ENCODE data around the gene ANTXR1. TPM values are rescaled to one million over a fixed set of nuclear protein-coding genes. Genes with fewer than 3 reads are reported as not detected.
A peak's percentile ranks its signal among the peaks of the same experiment; 100 is the strongest.

The ANTXR1 gene
- total and polyA plus RNA-seq, 2 experiments from 2014 or later: 128 to 191 TPM

DNA sequence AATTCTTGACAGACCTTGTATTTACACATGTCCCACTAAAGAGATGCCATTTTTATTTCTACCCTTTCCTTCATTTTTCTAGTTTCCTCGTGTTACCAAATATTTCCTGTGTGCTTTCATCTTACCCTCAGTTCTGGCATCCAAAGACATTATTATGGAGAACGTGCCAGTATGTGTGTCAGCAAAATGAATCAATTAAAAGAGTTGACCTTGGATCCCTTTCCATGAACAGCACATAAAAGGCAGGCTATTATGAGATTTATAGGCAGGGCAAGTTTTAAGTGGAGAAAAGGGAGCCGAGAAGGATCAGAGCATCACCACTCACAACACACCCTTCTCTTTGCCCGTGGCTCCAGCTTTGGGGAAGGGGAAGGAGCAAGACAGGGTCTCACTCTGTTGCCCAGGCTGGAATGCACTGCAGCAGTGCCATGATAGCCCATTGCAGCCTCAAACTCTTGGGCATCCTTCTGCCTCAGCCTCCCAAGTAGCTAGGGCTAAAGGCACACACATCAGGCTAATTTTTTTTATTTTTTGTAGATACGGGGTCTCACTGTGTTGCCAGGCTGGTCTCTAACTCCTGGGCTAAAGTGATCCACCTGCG is 224.2 kb downstream of the ANTXR1 start:
- peaks cover 49% of the 10 kb centered on the region for H3K4me1 ChIP-seq (ENCODE audit: insufficient read depth)
- 0 out of 2 replicates have a peak overlapping the region, but pooled peaks have one; percentile 1 for H2AFZ ChIP-seq
- TF ChIP-seq EZH2phosphoT487 (IDR thresholded peaks at IDR 0.05; ENCODE audit: insufficient read depth, low read depth): no peak
- no peak for TF ChIP-seq EZH2 (IDR thresholded peaks at IDR 0.05; ENCODE audit: insufficient read depth, poor library complexity, severe bottlenecking)
- no peaks in the 10 kb centered on the region for H3K36me3 ChIP-seq (ENCODE audit: low read depth)
- peaks cover 51% of the 10 kb centered on the region for H3F3A ChIP-seq (ENCODE audit: insufficient read depth)
- in situ Hi-C loops (cut with MboI): no loop called here
- H3K27ac ChIP-seq: peak overlapping the region; percentile 84
- H4K20me1 ChIP-seq (ENCODE audit: insufficient read depth): no peaks in the 10 kb centered on the region
- H3K9me2 ChIP-seq (ENCODE audit: insufficient read depth): no peaks in the 10 kb centered on the region
- no peak overlapping the region for H3K9ac ChIP-seq
- peak overlapping the region; percentile 5 for H3K4me2 ChIP-seq (ENCODE audit: unreplicated experiment)
- H3K27me3 ChIP-seq (replicated peaks; ENCODE audit: insufficient read depth): no peaks in the 10 kb centered on the region
- WGBS, 2 experiments (ENCODE audit: low coverage in 1 of 2, low lambda C conversion rate in 2 of 2, missing lambda C conversion rate in 2 of 2): 41 to 46% methylated on average over 6 of the region's 6 CpGs
- peak; percentile 53 for DNase-seq
- H3K79me2 ChIP-seq (ENCODE audit: insufficient read depth): no peaks in the 10 kb centered on the region
- H3K9me3 ChIP-seq (ENCODE audit: low read depth): no peaks in the 10 kb centered on the region
- no peak overlapping the region for H3K4me3 ChIP-seq

DNA sequence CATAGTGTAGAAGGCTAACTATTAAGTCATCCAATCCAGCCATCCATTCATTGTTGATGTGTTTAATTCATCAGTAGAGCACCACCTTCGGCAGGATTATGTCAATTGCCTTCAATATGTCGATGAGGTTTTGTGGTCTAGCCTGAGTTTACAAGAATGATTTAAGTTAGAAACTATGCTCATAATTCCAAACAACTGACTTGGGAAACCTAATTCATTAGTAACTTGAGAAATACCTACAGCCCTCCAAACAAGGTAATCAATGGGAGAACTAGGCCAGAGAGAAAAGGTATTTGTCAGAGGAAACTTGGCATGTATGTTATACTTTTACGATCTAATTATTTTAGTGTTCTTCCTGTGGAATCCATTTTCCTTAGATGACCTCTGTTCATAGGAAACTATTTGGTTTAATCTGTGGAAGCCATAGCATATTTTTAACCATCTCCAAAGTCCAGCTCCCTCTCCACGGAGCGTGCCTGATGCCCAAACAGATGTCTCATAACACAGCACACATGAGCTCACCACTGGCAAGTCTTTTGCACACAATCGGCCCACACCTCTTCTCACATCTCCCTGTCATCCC is 225.6 kb downstream of the ANTXR1 start:
- H3K36me3 ChIP-seq (ENCODE audit: low read depth): no peaks in the 10 kb centered on the region
- no peaks in the 10 kb centered on the region for H3K9me3 ChIP-seq (ENCODE audit: low read depth)
- peak; percentile 67; the same call in 1 of the 2 replicates for TF ChIP-seq EZH2phosphoT487 (IDR thresholded peaks at IDR 0.05; ENCODE audit: insufficient read depth, low read depth)
- no peak for TF ChIP-seq EZH2 (IDR thresholded peaks at IDR 0.05; ENCODE audit: insufficient read depth, poor library complexity, severe bottlenecking)
- WGBS, 2 experiments (ENCODE audit: low coverage in 1 of 2, low lambda C conversion rate in 2 of 2, missing lambda C conversion rate in 2 of 2): 5 to 6% methylated on average over 6 of the region's 6 CpGs
- H3K4me3 ChIP-seq: no peak overlapping the region
- no peaks in the 10 kb centered on the region for H3K79me2 ChIP-seq (ENCODE audit: insufficient read depth)
- H4K20me1 ChIP-seq (ENCODE audit: insufficient read depth): no peaks in the 10 kb centered on the region
- peaks cover 57% of the 10 kb centered on the region for H3K4me1 ChIP-seq (ENCODE audit: insufficient read depth)
- H3K27me3 ChIP-seq (replicated peaks; ENCODE audit: insufficient read depth): no peaks in the 10 kb centered on the region
- peak overlapping the region; percentile 55 for H3K9ac ChIP-seq
- peak overlapping the region; percentile 14 for H3K4me2 ChIP-seq (ENCODE audit: unreplicated experiment)
- peak overlapping the region; percentile 84 for H3K27ac ChIP-seq
- peak; percentile 93 for DNase-seq
- H3K9me2 ChIP-seq (ENCODE audit: insufficient read depth): no peaks in the 10 kb centered on the region
- H3F3A ChIP-seq (ENCODE audit: insufficient read depth): peaks cover 64% of the 10 kb centered on the region
- H2AFZ ChIP-seq: no peak overlapping the region
- in situ Hi-C loops (cut with MboI): no loop called here

DNA sequence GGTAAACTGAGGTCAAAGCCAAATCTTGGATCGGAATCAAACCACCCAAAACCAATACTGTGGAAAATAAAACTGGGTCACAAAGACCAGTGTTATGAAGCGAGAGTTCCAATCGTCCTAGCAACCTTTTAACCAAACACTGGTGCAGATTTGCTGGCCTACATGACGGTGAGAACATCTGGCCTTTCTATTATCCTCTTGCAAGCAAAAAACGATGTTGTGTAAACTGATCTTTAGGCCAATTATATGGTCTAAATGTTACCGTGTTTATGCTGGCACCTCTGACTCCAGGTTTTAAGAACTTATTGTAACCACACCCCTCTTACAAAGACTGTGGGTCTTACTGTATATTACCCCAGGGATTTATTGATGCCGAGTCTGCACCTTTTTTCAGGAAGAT is 228.1 kb downstream of the ANTXR1 start:
- TF ChIP-seq EZH2phosphoT487 (IDR thresholded peaks at IDR 0.05; ENCODE audit: insufficient read depth, low read depth) (no peak), EZH2 (IDR thresholded peaks at IDR 0.05; ENCODE audit: insufficient read depth, poor library complexity, severe bottlenecking) (no peak)
- Histone ChIP-seq H3K36me3 (ENCODE audit: low read depth) (0 out of 2 replicates have a peak, but pooled peaks cover 4% of the 10 kb centered on the region), H3F3A (ENCODE audit: insufficient read depth) (peaks cover 61% of the 10 kb centered on the region), H3K79me2 (ENCODE audit: insufficient read depth) (no peaks in the 10 kb centered on the region), H3K27me3 (replicated peaks; ENCODE audit: insufficient read depth) (no peaks in the 10 kb centered on the region), H3K4me2 (ENCODE audit: unreplicated experiment) (no peak overlapping the region), H3K9me2 (ENCODE audit: insufficient read depth) (no peaks in the 10 kb centered on the region), H3K9ac (no peak overlapping the region), H2AFZ (no peak overlapping the region), H3K4me1 (ENCODE audit: insufficient read depth) (peaks cover 62% of the 10 kb centered on the region), H3K27ac (no peak overlapping the region), H3K4me3 (no peak overlapping the region), H3K9me3 (ENCODE audit: low read depth) (no peaks in the 10 kb centered on the region), H4K20me1 (ENCODE audit: insufficient read depth) (no peaks in the 10 kb centered on the region)
- 39 to 44% methylated on average over 7 of the region's 7 CpGs for WGBS, 2 experiments (ENCODE audit: low coverage in 1 of 2, low lambda C conversion rate in 2 of 2, missing lambda C conversion rate in 2 of 2)
- in situ Hi-C loops (cut with MboI): no loop called here
- DNase-seq: no peak

DNA sequence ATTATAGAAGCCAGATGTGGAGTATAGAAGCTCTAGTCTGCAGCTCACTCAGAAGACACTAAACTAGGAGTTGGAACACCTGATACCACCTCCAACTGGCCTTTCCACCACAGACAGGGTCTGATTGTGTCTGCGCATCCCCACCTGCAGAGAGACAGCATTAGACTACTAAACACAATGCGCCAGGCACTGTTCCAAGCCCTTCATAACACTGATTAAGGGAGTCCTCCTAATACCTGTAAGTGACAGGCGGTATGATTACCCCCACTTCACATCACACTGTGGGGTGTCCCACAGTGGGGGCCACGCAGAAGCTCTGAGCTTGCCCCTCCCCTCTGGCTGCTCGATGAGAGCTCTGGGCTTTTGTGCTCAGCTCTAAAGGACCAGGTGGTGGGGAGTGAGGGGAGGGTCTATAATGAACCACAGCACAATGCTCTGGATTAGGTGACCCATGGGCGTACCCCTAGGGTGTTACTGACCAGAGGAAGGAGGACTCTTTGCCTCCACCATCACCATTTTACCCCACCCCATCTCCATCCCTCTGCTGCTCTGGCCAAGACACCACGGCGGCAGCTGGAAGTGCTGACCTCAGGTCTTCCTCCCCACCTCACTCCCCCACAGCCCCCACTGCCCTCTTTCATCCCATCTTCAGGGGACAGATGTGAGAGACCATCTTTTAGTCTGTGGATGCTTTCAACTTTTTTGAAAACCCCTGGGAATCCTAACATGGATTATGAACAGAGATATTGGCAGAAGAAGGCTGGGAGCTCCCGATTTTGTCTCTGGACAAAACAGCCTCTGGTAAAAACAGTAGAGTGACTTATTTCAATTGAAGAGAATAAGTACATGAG is 228.9 kb downstream of the ANTXR1 start:
- 70 to 78% methylated on average over 9 of the region's 9 CpGs for WGBS, 2 experiments (ENCODE audit: low coverage in 1 of 2, low lambda C conversion rate in 2 of 2, missing lambda C conversion rate in 2 of 2)
- H3K9me3 ChIP-seq (ENCODE audit: low read depth): no peaks in the 10 kb centered on the region

More for the DNA sequence above, 228.9 kb downstream of the ANTXR1 start:
- peak overlapping the region; percentile 53 for H3K4me2 ChIP-seq (ENCODE audit: unreplicated experiment)
- TF ChIP-seq EZH2phosphoT487 (IDR thresholded peaks at IDR 0.05; ENCODE audit: insufficient read depth, low read depth): no peak
- TF ChIP-seq EZH2 (IDR thresholded peaks at IDR 0.05; ENCODE audit: insufficient read depth, poor library complexity, severe bottlenecking): no peak
- H3F3A ChIP-seq (ENCODE audit: insufficient read depth): peaks cover 53% of the 10 kb centered on the region
- in situ Hi-C loops (cut with MboI): no loop called here
- peaks cover 56% of the 10 kb centered on the region for H3K4me1 ChIP-seq (ENCODE audit: insufficient read depth)
- no peak overlapping the region for H3K4me3 ChIP-seq
- no peaks in the 10 kb centered on the region for H4K20me1 ChIP-seq (ENCODE audit: insufficient read depth)
- peak overlapping the region; percentile 71 for H3K9ac ChIP-seq
- H3K27me3 ChIP-seq (replicated peaks; ENCODE audit: insufficient read depth): no peaks in the 10 kb centered on the region
- no peaks in the 10 kb centered on the region for H3K79me2 ChIP-seq (ENCODE audit: insufficient read depth)
- H3K27ac ChIP-seq: peak overlapping the region; percentile 94
- H2AFZ ChIP-seq: no peak overlapping the region
- DNase-seq: no peak
- H3K36me3 ChIP-seq (ENCODE audit: low read depth): peaks cover 12% of the 10 kb centered on the region; the same call in 1 of the 2 replicates
- no peaks in the 10 kb centered on the region for H3K9me2 ChIP-seq (ENCODE audit: insufficient read depth)
